NT2/D1 (cell line): ENCODE results near the gene JARID2.

Source experiments
- SUZ12 ChIP-seq: IDR thresholded peaks from 2 replicates; pipeline ENCODE4 v1.6.1; 2011; ENCODE audit not compliant: insufficient read length, insufficient read depth; ENCODE audit errors: extremely low read depth
- YY1 ChIP-seq: IDR thresholded peaks from 2 replicates; pipeline ENCODE4 v1.6.1; 2011; ENCODE audit not compliant: insufficient read length, insufficient read depth
- ZNF274 ChIP-seq: IDR thresholded peaks from 2 replicates; pipeline ENCODE4 v1.6.1; 2011; ENCODE audit warnings: mild to moderate bottlenecking, low read depth, low read length

DNA sequence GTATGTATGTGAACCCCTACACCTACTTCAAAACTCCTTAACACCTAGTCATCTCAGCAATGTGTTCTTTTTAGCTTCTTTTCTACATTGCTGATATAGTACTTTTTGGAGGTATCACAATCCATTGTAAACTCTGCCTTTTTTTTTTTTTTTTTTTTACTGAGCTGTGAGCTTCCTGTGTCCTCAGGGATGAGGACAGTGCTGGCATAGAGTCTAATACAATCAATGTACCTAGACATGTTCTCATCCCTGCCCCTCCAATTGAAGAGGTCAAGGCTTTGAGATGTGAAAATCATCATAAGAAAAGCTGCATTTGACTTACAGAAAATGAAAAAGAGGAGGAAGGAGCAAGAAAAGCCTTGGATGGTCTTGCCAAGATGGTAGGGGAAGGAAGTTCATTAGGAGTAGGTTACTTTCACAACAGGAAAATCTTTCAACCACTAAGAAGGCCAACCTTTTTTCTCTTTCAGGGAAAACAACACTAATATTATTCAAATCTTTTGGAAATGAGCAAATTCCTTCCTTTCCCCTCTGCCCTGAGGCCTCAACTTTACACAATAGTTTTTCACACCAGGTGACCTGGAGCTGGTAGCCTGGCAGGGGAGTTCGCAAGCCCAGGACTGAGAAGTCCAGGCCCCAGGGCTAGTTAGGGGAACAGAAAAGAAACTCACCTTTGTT lies 2.8 kb upstream of the JARID2 start:
- TF ChIP-seq ZNF274 (no peak), YY1 (no peak), SUZ12 (no peak)
